Measurements from ENCODE around the gene BANF2. TPM values are rescaled to one million over a fixed set of nuclear protein-coding genes. Genes with fewer than 3 reads are reported as not detected.

Gene BANF2
- total and polyA plus RNA-seq, 4 donors: not detected

DNA sequence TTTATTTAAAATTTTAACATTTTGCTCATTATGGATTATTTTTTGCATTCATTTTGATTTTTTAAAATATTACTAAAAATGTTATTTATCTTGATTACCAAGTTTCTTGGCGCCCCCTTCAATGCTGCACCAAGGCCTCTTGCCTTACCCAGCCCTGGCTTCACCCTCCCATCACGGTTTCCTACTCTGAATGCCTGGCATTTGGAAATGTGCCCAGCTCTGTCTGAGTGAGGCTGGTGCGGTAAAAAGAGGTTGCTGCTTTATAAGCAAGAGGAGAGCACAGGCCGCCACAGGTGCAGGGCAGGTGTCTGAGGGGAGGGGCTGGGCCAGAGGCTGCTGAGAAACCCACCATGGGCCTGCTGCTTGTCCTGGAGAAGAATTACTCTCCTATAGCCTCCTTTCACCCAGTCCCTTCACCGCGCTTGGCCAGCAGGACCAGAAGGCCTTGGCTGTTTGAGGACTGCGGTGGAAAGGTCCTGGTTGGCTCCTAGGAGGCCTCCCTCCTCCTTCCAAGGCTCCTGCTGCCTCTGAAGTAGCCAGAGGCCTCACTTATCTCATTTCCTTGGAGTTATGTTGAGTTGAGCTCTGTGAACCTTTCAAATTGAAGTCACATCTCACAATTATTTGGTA, 62.6 kb downstream of the BANF2 start:
- Histone ChIP-seq H3K27me3 (ENCODE audit: control insufficient read depth in 4 of 4, insufficient read depth in 4 of 4, low read length in 3 of 4) (no peaks in the 10 kb centered on the region), H3K9me3 (ENCODE audit: control insufficient read depth in 4 of 4, low read length in 3 of 4) (peaks cover 0 to 3% (median 0%) of the 10 kb centered on the region in 4 donors), H3K9ac (ENCODE audit: low read depth in 1 of 2, low read length in 2 of 2) (no peak overlapping the region), H3K36me3 (ENCODE audit: control insufficient read depth in 4 of 4, insufficient read depth in 3 of 4, low read depth in 1 of 4, low read length in 3 of 4) (no peaks in the 10 kb centered on the region), H3K4me3 (ENCODE audit: low read depth in 1 of 3, low read length in 3 of 3) (no peak overlapping the region), H3K27ac (ENCODE audit: low read depth in 1 of 2, low read length in 2 of 2) (no peak overlapping the region), H3K4me1 (ENCODE audit: control insufficient read depth in 4 of 4, insufficient read depth in 4 of 4, low read length in 3 of 4) (no peaks in the 10 kb centered on the region)
- no peak for DNase-seq (ENCODE audit: low spot score)
- WGBS: 91% methylated on average over 7 of the region's 7 CpGs
- TF ChIP-seq RXRA (IDR thresholded peaks at IDR 0.05) (no peak), CTCF (IDR thresholded peaks at IDR 0.05; ENCODE audit: low read depth, low read length, missing input control) (no peak), TAF1 (conservative IDR thresholded peaks at IDR 0.05) (no peak), HNF4A (conservative IDR thresholded peaks at IDR 0.05) (no peak), GABPA (IDR thresholded peaks at IDR 0.05 in 1 of 2, conservative IDR thresholded peaks at IDR 0.05 in 1 of 2) (no peak), HNF4G (IDR thresholded peaks at IDR 0.05) (no peak), EGR1 (IDR thresholded peaks at IDR 0.05; ENCODE audit: low read depth in 2 of 2) (no peak), JUND (IDR thresholded peaks at IDR 0.05) (no peak), SP1 (IDR thresholded peaks at IDR 0.05) (no peak)
- TF ChIP-seq, protein P1, sequence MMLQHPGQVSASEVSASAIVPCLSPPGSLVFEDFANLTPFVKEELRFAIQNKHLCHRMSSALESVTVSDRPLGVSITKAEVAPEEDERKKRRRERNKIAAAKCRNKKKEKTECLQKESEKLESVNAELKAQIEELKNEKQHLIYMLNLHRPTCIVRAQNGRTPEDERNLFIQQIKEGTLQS (IDR thresholded peaks at IDR 0.05): no peak
- TF ChIP-seq, protein P2, sequence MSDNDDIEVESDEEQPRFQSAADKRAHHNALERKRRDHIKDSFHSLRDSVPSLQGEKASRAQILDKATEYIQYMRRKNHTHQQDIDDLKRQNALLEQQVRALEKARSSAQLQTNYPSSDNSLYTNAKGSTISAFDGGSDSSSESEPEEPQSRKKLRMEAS (IDR thresholded peaks at IDR 0.05): no peak
- TF ChIP-seq, protein P3, sequence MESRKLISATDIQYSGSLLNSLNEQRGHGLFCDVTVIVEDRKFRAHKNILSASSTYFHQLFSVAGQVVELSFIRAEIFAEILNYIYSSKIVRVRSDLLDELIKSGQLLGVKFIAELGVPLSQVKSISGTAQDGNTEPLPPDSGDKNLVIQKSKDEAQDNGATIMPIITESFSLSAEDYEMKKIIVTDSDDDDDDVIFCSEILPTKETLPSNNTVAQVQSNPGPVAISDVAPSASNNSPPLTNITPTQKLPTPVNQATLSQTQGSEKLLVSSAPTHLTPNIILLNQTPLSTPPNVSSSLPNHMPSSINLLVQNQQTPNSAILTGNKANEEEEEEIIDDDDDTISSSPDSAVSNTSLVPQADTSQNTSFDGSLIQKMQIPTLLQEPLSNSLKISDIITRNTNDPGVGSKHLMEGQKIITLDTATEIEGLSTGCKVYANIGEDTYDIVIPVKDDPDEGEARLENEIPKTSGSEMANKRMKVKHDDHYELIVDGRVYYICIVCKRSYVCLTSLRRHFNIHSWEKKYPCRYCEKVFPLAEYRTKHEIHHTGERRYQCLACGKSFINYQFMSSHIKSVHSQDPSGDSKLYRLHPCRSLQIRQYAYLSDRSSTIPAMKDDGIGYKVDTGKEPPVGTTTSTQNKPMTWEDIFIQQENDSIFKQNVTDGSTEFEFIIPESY (IDR thresholded peaks at IDR 0.05): no peak

DNA sequence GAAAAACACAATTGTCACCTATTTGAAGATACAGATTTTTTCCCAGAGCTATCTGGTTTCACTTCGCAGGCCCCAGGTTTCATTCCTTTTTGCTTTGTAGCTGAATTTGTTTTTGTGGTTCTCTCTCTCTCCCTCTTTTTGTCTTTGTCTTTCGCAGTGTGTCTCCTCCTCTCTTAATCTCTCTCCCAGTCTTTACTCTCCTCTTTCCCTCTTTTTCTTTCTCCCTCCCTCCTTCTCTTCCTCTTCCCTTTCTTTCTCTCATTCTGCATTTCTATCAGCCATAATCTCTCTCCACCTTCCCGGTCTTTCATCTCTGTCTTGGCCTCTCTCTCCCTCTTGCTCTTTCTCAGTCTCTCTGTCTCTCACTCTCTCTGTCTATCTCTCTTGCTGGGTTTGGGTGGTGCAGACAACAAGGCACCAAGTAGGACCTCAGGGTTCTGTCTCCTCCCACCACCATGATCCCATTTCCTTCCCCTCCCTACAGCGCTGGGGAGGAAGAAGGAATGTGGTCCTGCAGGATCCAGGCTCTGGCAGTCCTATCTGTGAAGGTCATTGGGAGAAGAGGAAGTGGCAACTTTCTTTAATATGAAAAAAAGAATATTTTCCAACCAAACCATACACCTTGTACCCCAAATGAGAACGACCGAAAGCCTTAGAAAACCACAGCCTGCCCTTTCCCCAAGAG, 63.2 kb downstream of the BANF2 start:
- WGBS: 90% methylated on average over 6 of the region's 6 CpGs
- no peaks in the 10 kb centered on the region for H3K27me3 ChIP-seq (ENCODE audit: control insufficient read depth in 4 of 4, insufficient read depth in 4 of 4, low read length in 3 of 4)
- no peak overlapping the region for H3K4me3 ChIP-seq (ENCODE audit: low read depth in 1 of 3, low read length in 3 of 3)
- no peaks in the 10 kb centered on the region for H3K36me3 ChIP-seq (ENCODE audit: control insufficient read depth in 4 of 4, insufficient read depth in 3 of 4, low read depth in 1 of 4, low read length in 3 of 4)
- no peaks in the 10 kb centered on the region for H3K4me1 ChIP-seq (ENCODE audit: control insufficient read depth in 4 of 4, insufficient read depth in 4 of 4, low read length in 3 of 4)
- H3K9ac ChIP-seq (ENCODE audit: low read depth in 1 of 2, low read length in 2 of 2): no peak overlapping the region
- DNase-seq (ENCODE audit: low spot score): no peak
- H3K9me3 ChIP-seq (ENCODE audit: control insufficient read depth in 4 of 4, low read length in 3 of 4): peaks cover 0 to 2% (median 0%) of the 10 kb centered on the region in 4 donors
- TF ChIP-seq FOXA2 (IDR thresholded peaks at IDR 0.05): no peak
- no peak for TF ChIP-seq RAD21 (IDR thresholded peaks at IDR 0.05)
- TF ChIP-seq HNF4G (IDR thresholded peaks at IDR 0.05): no peak
- no peak for TF ChIP-seq REST (IDR thresholded peaks at IDR 0.05)
- TF ChIP-seq EGR1 (IDR thresholded peaks at IDR 0.05; ENCODE audit: low read depth in 2 of 2): no peak
- TF ChIP-seq GABPA (IDR thresholded peaks at IDR 0.05 in 1 of 2, conservative IDR thresholded peaks at IDR 0.05 in 1 of 2): no peak
- TF ChIP-seq RXRA (IDR thresholded peaks at IDR 0.05): no peak
- H3K27ac ChIP-seq (ENCODE audit: low read depth in 1 of 2, low read length in 2 of 2): no peak overlapping the region

Data from liver (tissue), 9 donors.